Right lobe of liver (tissue), 4 donors: ENCODE data around the gene ANKRD33.

ENCODE experiments used
- CTCF ChIP-seq, 4 donors: fragments of 200-600 bp in 3 of 4; fragments of 450-650 bp in 1 of 4; IDR thresholded peaks; one replicate each; pipeline versions ENCODE4 v1.5.1 to v1.8.0; 2016 to 2022; ENCODE audit warnings: antibody characterized with exemption in 4 of 4, mild to moderate bottlenecking in 2 of 4
- POLR2A ChIP-seq: fragments of 450-650 bp; IDR thresholded peaks from one replicate; pipeline ENCODE4 v1.6.1; 2017; ENCODE audit warnings: antibody characterized with exemption, mild to moderate bottlenecking
- donor health status: DM: no; HTN: no; CAD: no.
- donor health status: DM: no; HTN: no; CAD: no.
- donor health status: DM: no; HTN: yes; CAD: no.

- no peak for TF ChIP-seq CTCF (IDR thresholded peaks at IDR 0.05)
- TF ChIP-seq POLR2A: no peak
These were observed 21.1 kb upstream of the ANKRD33 start for GRCh38 chr12:51866762-51867161.
